Uterus (tissue), 2 donors: ENCODE measurements around the gene PPFIBP1.

Experiments
- CTCF ChIP-seq, 4 experiments: fragments of 200-600 bp in 2 of 4; fragments of 450-650 bp in 2 of 4; sonication (generic) in 2 of 4; IDR thresholded peaks; one replicate each; pipeline ENCODE4 v1.5.1; 2016 to 2019; ENCODE audit warnings: antibody characterized with exemption in 4 of 4, mild to moderate bottlenecking in 2 of 4, moderate library complexity in 1 of 4
- POLR2A ChIP-seq, 2 donors: fragments of 450-650 bp; IDR thresholded peaks; one replicate each; pipeline ENCODE4 v1.6.1; 2016; ENCODE audit warnings: antibody characterized with exemption in 2 of 2, mild to moderate bottlenecking in 1 of 2, moderate library complexity in 1 of 2

- TF ChIP-seq CTCF (IDR thresholded peaks at IDR 0.05), result no peak
- TF ChIP-seq POLR2A (IDR thresholded peaks at IDR 0.05), result no peak
Measured at GRCh38 chr12:27608890-27609289, 84.9 kb downstream of the PPFIBP1 start.
